K562 (cell line): ENCODE data around the gene DACT3. TPM values are rescaled to one million over a fixed set of nuclear protein-coding genes. Genes with fewer than 3 reads are reported as not detected.

Source experiments
- ATAC-seq: fragments of 200-7000 bp; cut with Tn5 transposase; 3 replicates; pipeline ENCODE4 v1.9.1; 2020; ENCODE audit warnings: moderate library complexity
- BruUV-seq: library from RNA; stranded (reverse); fragments of 400-500 nt; replicated peaks from 2 replicates; lab custom pipeline; 2021; lab: Mats Ljungman, UMichigan
- CTCF ChIA-PET: fragments of 300-600 bp; formaldehyde crosslinking; extraction: SDS; loops from one replicate; lab custom pipeline; 2021; ENCODE audit warnings: low intra/inter-chr PET ratio; lab: Yijun Ruan, JAX
- POLR2A ChIA-PET: fragments of 300-600, 350-650 bp; sonication (Branson Sonifier 250); formaldehyde crosslinking; extraction: SDS; loops from one replicate; lab custom pipeline; 2021; ENCODE audit warnings: antibody characterized with exemption, inconsistent platforms; lab: Yijun Ruan, JAX
- DNase-seq, 4 experiments: peaks; one replicate each; pipeline versions ENCODE4 v3.0.0 to v3.0.0-alpha.2; 2011 to 2018; ENCODE audit warnings: low spot score in 3 of 4, mixed read lengths in 3 of 4; ENCODE audit errors: extremely low read depth in 1 of 4
- FAIRE-seq: peaks from 2 replicates; lab custom pipeline; 2011; peaks lifted over from hg19 to GRCh38; lab: Jason Lieb, UNC
- H2AFZ ChIP-seq: 2 replicates; pipeline ENCODE4 v1.6.0; 2011; ENCODE audit warnings: low read depth, low read length, control low read depth, inconsistent platforms
- H3K27ac ChIP-seq: fragments of 200-600 bp; 3 replicates; pipeline ENCODE4 v1.8.0; 2011; ENCODE audit warnings: low read depth, mild to moderate bottlenecking, control low read depth, inconsistent platforms, low read length, moderate library complexity, mixed read lengths; ENCODE audit errors: extremely low read depth
- H3K27me3 ChIP-seq, 2 experiments: fragments of 300-600 bp in 1 of 2; 2 replicates in 1 of 2; 3 replicates in 1 of 2; pipeline versions ENCODE4 v1.6.0 to v1.8.0; 2011; ENCODE audit warnings: inconsistent platforms in 2 of 2, low read length in 2 of 2, mild to moderate bottlenecking in 1 of 2, mixed read lengths in 1 of 2, moderate library complexity in 1 of 2; ENCODE audit not compliant: control insufficient read depth in 2 of 2, insufficient read depth in 2 of 2
- H3K36me3 ChIP-seq: fragments of 300-600 bp; 3 replicates; pipeline ENCODE4 v1.8.0; 2011; ENCODE audit warnings: mild to moderate bottlenecking, low read length, inconsistent platforms; ENCODE audit not compliant: control insufficient read depth, insufficient read depth
- H3K4me1 ChIP-seq, 2 experiments: fragments of 200-600 bp in 1 of 2; replicated peaks in 1 of 2; 2 replicates in 1 of 2; 3 replicates in 1 of 2; pipeline versions ENCODE4 v1.5.1 to v1.8.0; 2011; ENCODE audit warnings: inconsistent platforms in 2 of 2, low read length in 2 of 2, mild to moderate bottlenecking in 1 of 2, mixed read lengths in 1 of 2, moderate library complexity in 1 of 2; ENCODE audit not compliant: control insufficient read depth in 2 of 2, insufficient read depth in 2 of 2
- H3K4me2 ChIP-seq: 2 replicates; pipeline ENCODE4 v1.6.1; 2011; ENCODE audit warnings: low read length, control low read depth, inconsistent platforms, mixed read lengths; ENCODE audit not compliant: insufficient read depth
- H3K4me3 ChIP-seq: fragments of 200-600 bp; sonication (generic), shearing (Covaris generic); 2 replicates; pipeline ENCODE4 v1.5.1; 2016; ENCODE audit warnings: control low read depth, inconsistent platforms
- H3K79me2 ChIP-seq: fragments of 200-600 bp; 3 replicates; pipeline ENCODE4 v1.8.0; 2011; ENCODE audit warnings: low read length, inconsistent platforms; ENCODE audit not compliant: control insufficient read depth, insufficient read depth
- H3K9ac ChIP-seq, 2 experiments: 2 replicates each; pipeline versions ENCODE4 v1.6.0 to v1.6.1; 2011; ENCODE audit warnings: low read depth in 2 of 2, low read length in 2 of 2, control low read depth in 1 of 2, inconsistent platforms in 1 of 2, mild to moderate bottlenecking in 1 of 2, mixed read lengths in 1 of 2; ENCODE audit not compliant: insufficient read depth in 1 of 2
- H3K9me1 ChIP-seq: one replicate; pipeline ENCODE4 v1.6.0; 2011; ENCODE audit warnings: inconsistent platforms, mild to moderate bottlenecking, low read length, moderate library complexity; ENCODE audit not compliant: control insufficient read depth, insufficient read depth
- H3K9me3 ChIP-seq: replicated peaks from 2 replicates; pipeline ENCODE4 v1.5.1; 2011; ENCODE audit warnings: low read depth, low read length, inconsistent platforms; ENCODE audit not compliant: control insufficient read depth, insufficient read depth
- H4K20me1 ChIP-seq: replicated peaks from 2 replicates; pipeline ENCODE4 v1.6.1; 2011; ENCODE audit warnings: low read length, inconsistent platforms, mixed read lengths; ENCODE audit not compliant: control insufficient read depth, insufficient read depth
- ADNP ChIP-seq: fragments of 200-800 bp; sonication (Bioruptor generic); IDR thresholded peaks from 2 replicates; pipeline ENCODE4 v1.6.1; 2016; ENCODE audit warnings: missing genetic modification characterization, missing compliant biosample characterization
- ASH1L ChIP-seq: fragments of 450-650 bp; IDR thresholded peaks from 2 replicates; pipeline ENCODE4 v1.6.1; 2018; ENCODE audit warnings: borderline replicate concordance, mild to moderate bottlenecking, low read depth; ENCODE audit not compliant: partially characterized antibody
- CC2D1A ChIP-seq: fragments of 450-650 bp; IDR thresholded peaks from 2 replicates; pipeline ENCODE4 v1.6.1; 2017; ENCODE audit warnings: mild to moderate bottlenecking
- ELF1 ChIP-seq: fragments of 200-800 bp; sonication (Bioruptor generic); IDR thresholded peaks from 2 replicates; pipeline ENCODE4 v1.6.1; 2016; ENCODE audit warnings: missing genetic modification characterization, missing compliant biosample characterization
- ELK3 ChIP-seq: fragments of 450-650 bp; formaldehyde crosslinking; IDR thresholded peaks from 2 replicates; pipeline ENCODE4 v1.4.0; 2020; ENCODE audit warnings: mild to moderate bottlenecking
- HLTF ChIP-seq: fragments of 450-650 bp; IDR thresholded peaks from 2 replicates; pipeline ENCODE4 v1.6.1; 2016
- MAFG ChIP-seq: fragments of 450-650 bp; conservative IDR thresholded peaks from 2 replicates; pipeline ENCODE4 v1.6.1; 2016; ENCODE audit warnings: missing genetic modification characterization, missing compliant biosample characterization
- PYGO2 ChIP-seq: fragments of 450-650 bp; IDR thresholded peaks from 2 replicates; pipeline ENCODE4 v1.6.1; 2016; ENCODE audit warnings: mild to moderate bottlenecking, missing genetic modification characterization, moderate library complexity, missing compliant biosample characterization
- RBM25 ChIP-seq: fragments of 200-400 bp; formaldehyde crosslinking; IDR thresholded peaks from 2 replicates; pipeline ENCODE4 v1.6.1; 2018; ENCODE audit warnings: low read length, low read depth, moderate library complexity; ENCODE audit not compliant: severe bottlenecking
- SP2 ChIP-seq: IDR thresholded peaks from 2 replicates; pipeline ENCODE4 v1.6.1; 2011; ENCODE audit warnings: mild to moderate bottlenecking, low read depth, low read length, moderate library complexity; ENCODE audit not compliant: poor library complexity, severe bottlenecking; ENCODE audit errors: extremely low read depth
- ZFP36 ChIP-seq: fragments of 150-350 bp; IDR thresholded peaks from 2 replicates; pipeline ENCODE4 v1.6.1; 2018; ENCODE audit warnings: low read length, low read depth; ENCODE audit not compliant: partially characterized antibody
- ZNF830 ChIP-seq: fragments of 250-450 bp; sonication (Bioruptor Pico); IDR thresholded peaks from 2 replicates; pipeline ENCODE4 v1.5.0; 2021; ENCODE audit warnings: mild to moderate bottlenecking
- WGBS: fragments of 100-300 bp; shearing (Covaris generic); methylation state at CpG from one replicate; pipeline ENCODE4 v1.1.6; 2016; ENCODE audit warnings: low coverage, mixed read lengths; ENCODE audit not compliant: insufficient coverage; ENCODE audit errors: missing lambda C conversion rate; 5-methylcytosine and 5-hydroxymethylcytosine counted together
- in situ Hi-C: fragments of 300-500 bp; cut with MboI; formaldehyde crosslinking; loops from 4 replicates; pipeline ENCODE4 v1.15.0; 2018; ENCODE audit warnings: inconsistent platforms, mixed read lengths
- intact Hi-C: fragments of 100-400 bp; cut with micrococcal nuclease; formaldehyde crosslinking; loops from 2 replicates; pipeline ENCODE4 v1.14.2; 2022
- polyA plus RNA-seq, 8 experiments: library from polyadenylated mRNA; depleted of rRNA in 4 of 8; stranded (reverse) in 5 of 8; unstranded in 3 of 8; fragments of >200 nt; fragmentation: Nextera tagmentation in 2 of 8; fragmentation: Illumina TruSeq in 1 of 8; extraction: Ambion mirVana in 2 of 8; extraction: Trizol in 1 of 8; gene quantifications; 2 replicates each; pipeline versions ENCODE4 v1.2.1 to v1.2.3, GENCODE V29; 2011 to 2014; ENCODE audit warnings: inconsistent platforms in 1 of 8, missing spikeins in 1 of 8
- total RNA-seq, 7 experiments: library from RNA; depleted of rRNA in 6 of 7; stranded (reverse); fragments of >200 nt in 6 of 7; fragmentation: Illumina TruSeq in 2 of 7; extraction: Trizol in 2 of 7; gene quantifications; 2 replicates each; pipeline versions ENCODE4 v1.2.1 to v1.2.3, GENCODE V29; 2011 to 2021; ENCODE audit warnings: low replicate concordance in 1 of 7
- TF ChIP-seq, protein P1 (sequence below): fragments of 450-650 bp; IDR thresholded peaks from 2 replicates; pipeline ENCODE4 v1.6.1; 2017; ENCODE audit warnings: antibody characterized with exemption

Gene DACT3
- total and polyA plus RNA-seq, 9 of the 15 experiments (the other 6 are each of a cell fraction or from before 2014, with no cell fraction given), result 0.67 to 6.5 (median 3.5) TPM

GRCh38 chr19:46691104-46691503 lies 30.1 kb upstream of the DACT3 start:
- Histone ChIP-seq H3K4me2 (no peak overlapping the region), H3K27me3 (no peaks in the 10 kb centered on the region), H2AFZ (no peak overlapping the region), H3K36me3 (peaks cover 84% of the 10 kb centered on the region), H3K27ac (no peak overlapping the region), H3K9me3 (no peaks in the 10 kb centered on the region), H3K4me1 (peaks cover 0 to 4% of the 10 kb centered on the region in 2 experiments; a peak in 2 of 5 replicates), H3K9ac (no peak overlapping the region), H4K20me1 (no peaks in the 10 kb centered on the region), H3K9me1 (no peaks in the 10 kb centered on the region), H3K4me3 (no peak overlapping the region), H3K79me2 (peaks cover 5% of the 10 kb centered on the region; the same call in 1 of the 3 replicates)
- DNase-seq (peak in 1 of 4 experiments; percentile 44), ATAC-seq (no peak), FAIRE-seq (no peak)
- intact Hi-C loops, result no loop called here
- TF ChIP-seq ELK3 (CRISPR knock-in tag), result no peak
- peak; percentile 89 for TF ChIP-seq CC2D1A
- no peak for TF ChIP-seq ELF1
- TF ChIP-seq, protein P1, sequence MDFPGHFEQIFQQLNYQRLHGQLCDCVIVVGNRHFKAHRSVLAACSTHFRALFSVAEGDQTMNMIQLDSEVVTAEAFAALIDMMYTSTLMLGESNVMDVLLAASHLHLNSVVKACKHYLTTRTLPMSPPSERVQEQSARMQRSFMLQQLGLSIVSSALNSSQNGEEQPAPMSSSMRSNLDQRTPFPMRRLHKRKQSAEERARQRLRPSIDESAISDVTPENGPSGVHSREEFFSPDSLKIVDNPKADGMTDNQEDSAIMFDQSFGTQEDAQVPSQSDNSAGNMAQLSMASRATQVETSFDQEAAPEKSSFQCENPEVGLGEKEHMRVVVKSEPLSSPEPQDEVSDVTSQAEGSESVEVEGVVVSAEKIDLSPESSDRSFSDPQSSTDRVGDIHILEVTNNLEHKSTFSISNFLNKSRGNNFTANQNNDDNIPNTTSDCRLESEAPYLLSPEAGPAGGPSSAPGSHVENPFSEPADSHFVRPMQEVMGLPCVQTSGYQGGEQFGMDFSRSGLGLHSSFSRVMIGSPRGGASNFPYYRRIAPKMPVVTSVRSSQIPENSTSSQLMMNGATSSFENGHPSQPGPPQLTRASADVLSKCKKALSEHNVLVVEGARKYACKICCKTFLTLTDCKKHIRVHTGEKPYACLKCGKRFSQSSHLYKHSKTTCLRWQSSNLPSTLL, result peak; percentile 80
- no peak for TF ChIP-seq ZNF830 (CRISPR knock-in tag)
- TF ChIP-seq ADNP (tag), result no peak
- no peak for TF ChIP-seq PYGO2 (tag)
- no peak for TF ChIP-seq MAFG
- peak; percentile 29 for TF ChIP-seq ASH1L
- no peak for TF ChIP-seq ZFP36
- TF ChIP-seq HLTF, result no peak
- no peak for TF ChIP-seq SP2
- peak; percentile 53 for TF ChIP-seq RBM25
- CTCF ChIA-PET, result no interaction called here
- POLR2A ChIA-PET, result interaction anchor here (0.6 to 0.8 kb wide), 3 partner anchors 12 to 500 kb away, joined by 3 to 4 read pairs (median 4); no protein-coding TSS in a partner anchor
- in situ Hi-C loops, result no loop called here
- WGBS, result 50% methylated on average over 2 of the region's 2 CpGs
- BruUV-seq, result no TSS peak
